GM19455 (cell line): ENCODE measurements around the gene PHLDA2.
A peak's percentile ranks its signal among the peaks of the same experiment; 100 is the strongest.
"Not testable (repeated sequence)": the region's sequence is repeated elsewhere in the genome, so short reads cannot be mapped to it uniquely, and the experiment has no call there.

ENCODE experiments used
- ATAC-seq: cut with Tn5 transposase; IDR thresholded peaks from one replicate; pipeline ENCODE4 v1.9.1; 2021; ENCODE audit not compliant: unreplicated experiment

The PHLDA2 gene

GRCh38 chr11:2915473-2915872 is 13.7 kb downstream of the PHLDA2 start:
- no peak for ATAC-seq

- ATAC-seq, result no peak
Observed at GRCh38 chr11:2914455-2915195, 14.6 kb downstream of the PHLDA2 start.

GRCh38 chr11:2913776-2914175 is 15.4 kb downstream of the PHLDA2 start:
- ATAC-seq, result no peak

GRCh38 chr11:2913019-2913431 is 16.2 kb downstream of the PHLDA2 start:
- ATAC-seq, result no peak

GRCh38 chr11:2912498-2912897 is 16.7 kb downstream of the PHLDA2 start:
- no peak for ATAC-seq

GRCh38 chr11:2911785-2912391 is 17.3 kb downstream of the PHLDA2 start:
- no peak for ATAC-seq

GRCh38 chr11:2911088-2911784 is 18.0 kb downstream of the PHLDA2 start:
- ATAC-seq, result no peak

- no peak for ATAC-seq
Observed at GRCh38 chr11:2910401-2910955, 18.7 kb downstream of the PHLDA2 start.

GRCh38 chr11:2909133-2909902 is 19.9 kb downstream of the PHLDA2 start:
- no peak for ATAC-seq

GRCh38 chr11:2908130-2908529 is 21.1 kb downstream of the PHLDA2 start:
- ATAC-seq, result no peak

GRCh38 chr11:2905299-2905698 is 23.9 kb downstream of the PHLDA2 start:
- not testable (repeated sequence) for ATAC-seq

GRCh38 chr11:2904153-2905052 is 24.8 kb downstream of the PHLDA2 start:
- no peak for ATAC-seq

GRCh38 chr11:2903672-2904011 is 25.6 kb downstream of the PHLDA2 start:
- ATAC-seq, result no peak

GRCh38 chr11:2902784-2903671 is 26.2 kb downstream of the PHLDA2 start:
- ATAC-seq, result peak; percentile 16

- peak; percentile 97 for ATAC-seq
Observed at GRCh38 chr11:2901854-2902783, 27.1 kb downstream of the PHLDA2 start.

- ATAC-seq, result no peak
Observed at GRCh38 chr11:2901196-2901796, 27.9 kb downstream of the PHLDA2 start.

GRCh38 chr11:2899080-2899783 is 30.0 kb downstream of the PHLDA2 start:
- no peak for ATAC-seq
